Neural cell (in vitro differentiated cells): ENCODE measurements around the gene DOCK2. TPM values are rescaled to one million over a fixed set of nuclear protein-coding genes. Genes with fewer than 3 reads are reported as not detected.

Source experiments
- H2AFZ ChIP-seq: fragments of 200-600, 300-800 bp; sonication (generic), shearing (Covaris generic); 2 replicates; pipeline ENCODE4 v1.6.0; 2014; ENCODE audit warnings: low read depth, mild to moderate bottlenecking, antibody characterized with exemption, low read length, moderate library complexity
- H3F3A ChIP-seq: fragments of 200-600 bp; shearing (Covaris generic); 2 replicates; pipeline ENCODE4 v1.6.1; 2016; ENCODE audit warnings: mild to moderate bottlenecking, moderate library complexity, mixed read lengths, antibody characterized with exemption, low read length; ENCODE audit not compliant: insufficient read depth, poor library complexity, severe bottlenecking
- H3K27ac ChIP-seq: fragments of 200-600, 300-800 bp; sonication (generic), shearing (Covaris generic); 2 replicates; pipeline ENCODE4 v1.5.1; 2014; ENCODE audit warnings: mild to moderate bottlenecking, low read length, moderate library complexity
- H3K27me3 ChIP-seq: fragments of 300-800, 200-600 bp; sonication (generic), shearing (Covaris generic); 2 replicates; pipeline ENCODE4 v1.6.0; 2014; ENCODE audit warnings: mild to moderate bottlenecking, low read depth, low read length, moderate library complexity; ENCODE audit not compliant: insufficient read depth
- H3K36me3 ChIP-seq: fragments of 300-800, 200-600 bp; sonication (generic), shearing (Covaris generic); 2 replicates; pipeline ENCODE4 v1.5.1; 2014; ENCODE audit warnings: mild to moderate bottlenecking, antibody characterized with exemption, low read length, moderate library complexity; ENCODE audit not compliant: insufficient read depth
- H3K4me2 ChIP-seq: fragments of 300-800, 200-600 bp; sonication (generic), shearing (Covaris generic); 2 replicates; pipeline ENCODE4 v1.6.0; 2014; ENCODE audit warnings: mild to moderate bottlenecking, low read length
- H3K4me3 ChIP-seq: fragments of 300-800, 200-600 bp; sonication (generic), shearing (Covaris generic); 2 replicates; pipeline ENCODE4 v1.5.1; 2014; ENCODE audit warnings: mild to moderate bottlenecking, low read length, moderate library complexity
- H3K79me2 ChIP-seq: fragments of 200-600 bp; shearing (Covaris generic); replicated peaks from 2 replicates; pipeline ENCODE4 v1.6.0; 2014; ENCODE audit warnings: mild to moderate bottlenecking, low read length, moderate library complexity; ENCODE audit not compliant: insufficient read depth
- H3K9ac ChIP-seq: fragments of 300-800, 200-600 bp; sonication (generic), shearing (Covaris generic); 2 replicates; pipeline ENCODE4 v1.6.1; 2016; ENCODE audit warnings: mild to moderate bottlenecking, low read length, mixed read lengths
- H3K9me2 ChIP-seq: fragments of 200-600 bp; shearing (Covaris generic); 2 replicates; pipeline ENCODE4 v1.6.1; 2016; ENCODE audit warnings: mild to moderate bottlenecking, low read length, mixed read lengths; ENCODE audit not compliant: insufficient read depth
- H3K9me3 ChIP-seq: fragments of 200-600, 300-800 bp; sonication (generic), shearing (Covaris generic); 2 replicates; pipeline ENCODE4 v1.6.1; 2016; ENCODE audit warnings: mild to moderate bottlenecking, mixed run types, low read length, moderate library complexity, mixed read lengths
- H4K20me1 ChIP-seq: fragments of 200-600 bp; shearing (Covaris generic); 2 replicates; pipeline ENCODE4 v1.6.1; 2016; ENCODE audit warnings: mild to moderate bottlenecking, mixed run types; ENCODE audit not compliant: insufficient read depth
- EP300 ChIP-seq: fragments of 450-650 bp; conservative IDR thresholded peaks from 2 replicates; pipeline ENCODE4 v1.6.1; 2014; ENCODE audit warnings: antibody characterized with exemption, mild to moderate bottlenecking, moderate library complexity; ENCODE audit not compliant: poor library complexity, severe bottlenecking
- EZH2 ChIP-seq: fragments of 200-600, 300-800 bp; shearing (Covaris generic), sonication (generic); IDR thresholded peaks from 2 replicates; pipeline ENCODE4 v1.6.1; 2014; ENCODE audit warnings: antibody characterized with exemption, low read length, borderline replicate concordance, mild to moderate bottlenecking; ENCODE audit not compliant: insufficient read depth, poor library complexity, severe bottlenecking
- MXI1 ChIP-seq: fragments of 450-650 bp; conservative IDR thresholded peaks from 2 replicates; pipeline ENCODE4 v1.6.1; 2014; ENCODE audit warnings: antibody characterized with exemption, mild to moderate bottlenecking; ENCODE audit not compliant: poor library complexity, severe bottlenecking
- POLR2AphosphoS5 ChIP-seq: IDR thresholded peaks from 2 replicates; pipeline ENCODE4 v1.6.1; 2012
- RAD21 ChIP-seq: fragments of 450-650 bp; conservative IDR thresholded peaks from 2 replicates; pipeline ENCODE4 v1.6.1; 2014; ENCODE audit warnings: antibody characterized with exemption, mild to moderate bottlenecking, moderate library complexity
- SMC3 ChIP-seq: fragments of 450-650 bp; conservative IDR thresholded peaks from 2 replicates; pipeline ENCODE4 v1.6.1; 2014; ENCODE audit warnings: antibody characterized with exemption, mild to moderate bottlenecking, moderate library complexity; ENCODE audit not compliant: poor library complexity
- TAF1 ChIP-seq: IDR thresholded peaks from 2 replicates; pipeline ENCODE4 v1.6.1; 2012; ENCODE audit warnings: low read depth
- polyA minus RNA-seq: library from RNA; depleted of rRNA, polyadenylated mRNA; stranded (reverse); fragments of >200 nt; gene quantifications from 2 replicates; pipeline ENCODE4 v1.2.3, GENCODE V29; 2014
- polyA plus RNA-seq: library from polyadenylated mRNA; depleted of rRNA; stranded (reverse); fragments of >200 nt; gene quantifications from 2 replicates; pipeline ENCODE4 v1.2.3, GENCODE V29; 2014
- TF ChIP-seq, protein P1 (sequence below): IDR thresholded peaks from 2 replicates; pipeline ENCODE4 v1.6.1; 2012; ENCODE audit warnings: borderline replicate concordance
- TF ChIP-seq, protein P2 (sequence below): fragments of 450-650 bp; IDR thresholded peaks from 2 replicates; pipeline ENCODE4 v1.5.1; 2014; ENCODE audit warnings: antibody characterized with exemption, mild to moderate bottlenecking, moderate library complexity; ENCODE audit not compliant: poor library complexity, severe bottlenecking

Gene DOCK2
- polyA plus RNA-seq (0.15 TPM in 1 of 2 replicates, not detected in the other), polyA minus RNA-seq (not detected in 2 replicates)

DNA sequence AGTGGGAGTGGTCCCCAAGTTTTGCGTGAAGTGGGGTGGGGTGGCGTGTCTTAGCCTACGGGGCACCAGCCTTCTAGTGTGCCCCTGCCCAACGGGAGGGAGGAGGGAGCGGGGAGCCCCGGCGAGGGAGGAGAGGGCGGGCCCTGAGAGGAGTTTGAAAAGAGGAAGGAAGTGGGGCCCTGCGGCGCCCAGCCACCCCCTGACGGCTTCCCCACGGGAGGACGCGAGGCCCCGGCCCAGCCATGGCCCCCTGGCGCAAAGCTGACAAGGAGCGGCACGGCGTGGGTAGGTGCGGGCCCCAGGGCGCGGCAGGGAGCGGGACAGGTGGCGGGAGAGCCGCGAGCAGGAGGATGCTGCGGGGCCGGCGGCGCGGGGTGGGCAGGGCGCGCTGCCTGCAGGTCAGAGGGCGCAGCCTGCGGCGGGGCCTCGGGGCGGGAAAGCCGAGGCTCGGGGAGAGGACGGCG is at the start of gene DOCK2:
TSS of gene DOCK2 (plus strand) at position 191 of the 464 bp plus-strand sequence. CDS start at position 243, 52 bp downstream.
- TF ChIP-seq MXI1 = no peak
- no peak for TF ChIP-seq POLR2AphosphoS5
- no peak for TF ChIP-seq EZH2
- no peak for TF ChIP-seq RAD21
- TF ChIP-seq SMC3 = no peak
- TF ChIP-seq, protein P1, sequence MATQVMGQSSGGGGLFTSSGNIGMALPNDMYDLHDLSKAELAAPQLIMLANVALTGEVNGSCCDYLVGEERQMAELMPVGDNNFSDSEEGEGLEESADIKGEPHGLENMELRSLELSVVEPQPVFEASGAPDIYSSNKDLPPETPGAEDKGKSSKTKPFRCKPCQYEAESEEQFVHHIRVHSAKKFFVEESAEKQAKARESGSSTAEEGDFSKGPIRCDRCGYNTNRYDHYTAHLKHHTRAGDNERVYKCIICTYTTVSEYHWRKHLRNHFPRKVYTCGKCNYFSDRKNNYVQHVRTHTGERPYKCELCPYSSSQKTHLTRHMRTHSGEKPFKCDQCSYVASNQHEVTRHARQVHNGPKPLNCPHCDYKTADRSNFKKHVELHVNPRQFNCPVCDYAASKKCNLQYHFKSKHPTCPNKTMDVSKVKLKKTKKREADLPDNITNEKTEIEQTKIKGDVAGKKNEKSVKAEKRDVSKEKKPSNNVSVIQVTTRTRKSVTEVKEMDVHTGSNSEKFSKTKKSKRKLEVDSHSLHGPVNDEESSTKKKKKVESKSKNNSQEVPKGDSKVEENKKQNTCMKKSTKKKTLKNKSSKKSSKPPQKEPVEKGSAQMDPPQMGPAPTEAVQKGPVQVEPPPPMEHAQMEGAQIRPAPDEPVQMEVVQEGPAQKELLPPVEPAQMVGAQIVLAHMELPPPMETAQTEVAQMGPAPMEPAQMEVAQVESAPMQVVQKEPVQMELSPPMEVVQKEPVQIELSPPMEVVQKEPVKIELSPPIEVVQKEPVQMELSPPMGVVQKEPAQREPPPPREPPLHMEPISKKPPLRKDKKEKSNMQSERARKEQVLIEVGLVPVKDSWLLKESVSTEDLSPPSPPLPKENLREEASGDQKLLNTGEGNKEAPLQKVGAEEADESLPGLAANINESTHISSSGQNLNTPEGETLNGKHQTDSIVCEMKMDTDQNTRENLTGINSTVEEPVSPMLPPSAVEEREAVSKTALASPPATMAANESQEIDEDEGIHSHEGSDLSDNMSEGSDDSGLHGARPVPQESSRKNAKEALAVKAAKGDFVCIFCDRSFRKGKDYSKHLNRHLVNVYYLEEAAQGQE = no peak
- TF ChIP-seq, protein P2, sequence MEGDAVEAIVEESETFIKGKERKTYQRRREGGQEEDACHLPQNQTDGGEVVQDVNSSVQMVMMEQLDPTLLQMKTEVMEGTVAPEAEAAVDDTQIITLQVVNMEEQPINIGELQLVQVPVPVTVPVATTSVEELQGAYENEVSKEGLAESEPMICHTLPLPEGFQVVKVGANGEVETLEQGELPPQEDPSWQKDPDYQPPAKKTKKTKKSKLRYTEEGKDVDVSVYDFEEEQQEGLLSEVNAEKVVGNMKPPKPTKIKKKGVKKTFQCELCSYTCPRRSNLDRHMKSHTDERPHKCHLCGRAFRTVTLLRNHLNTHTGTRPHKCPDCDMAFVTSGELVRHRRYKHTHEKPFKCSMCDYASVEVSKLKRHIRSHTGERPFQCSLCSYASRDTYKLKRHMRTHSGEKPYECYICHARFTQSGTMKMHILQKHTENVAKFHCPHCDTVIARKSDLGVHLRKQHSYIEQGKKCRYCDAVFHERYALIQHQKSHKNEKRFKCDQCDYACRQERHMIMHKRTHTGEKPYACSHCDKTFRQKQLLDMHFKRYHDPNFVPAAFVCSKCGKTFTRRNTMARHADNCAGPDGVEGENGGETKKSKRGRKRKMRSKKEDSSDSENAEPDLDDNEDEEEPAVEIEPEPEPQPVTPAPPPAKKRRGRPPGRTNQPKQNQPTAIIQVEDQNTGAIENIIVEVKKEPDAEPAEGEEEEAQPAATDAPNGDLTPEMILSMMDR = no peak
- no peak for TF ChIP-seq EP300
- TF ChIP-seq TAF1 = no peak
- H3K9me2 ChIP-seq = no peaks in the 10 kb centered on the region
- peaks cover 14% of the 10 kb centered on the region for H3K27me3 ChIP-seq
- no peaks in the 10 kb centered on the region for H3K79me2 ChIP-seq
- no peak within 1 kb of the TSS for H2AFZ ChIP-seq
- H4K20me1 ChIP-seq = no peaks in the 10 kb centered on the region
- no peak within 1 kb of the TSS for H3K4me3 ChIP-seq
- H3K4me2 ChIP-seq = no peak within 1 kb of the TSS
- H3K27ac ChIP-seq = no peak within 1 kb of the TSS
- no peaks in the 10 kb centered on the region for H3K9me3 ChIP-seq
- no peak within 1 kb of the TSS for H3K9ac ChIP-seq
- H3K36me3 ChIP-seq = no peaks in the 10 kb centered on the region
- no peaks in the 10 kb centered on the region for H3F3A ChIP-seq

DNA sequence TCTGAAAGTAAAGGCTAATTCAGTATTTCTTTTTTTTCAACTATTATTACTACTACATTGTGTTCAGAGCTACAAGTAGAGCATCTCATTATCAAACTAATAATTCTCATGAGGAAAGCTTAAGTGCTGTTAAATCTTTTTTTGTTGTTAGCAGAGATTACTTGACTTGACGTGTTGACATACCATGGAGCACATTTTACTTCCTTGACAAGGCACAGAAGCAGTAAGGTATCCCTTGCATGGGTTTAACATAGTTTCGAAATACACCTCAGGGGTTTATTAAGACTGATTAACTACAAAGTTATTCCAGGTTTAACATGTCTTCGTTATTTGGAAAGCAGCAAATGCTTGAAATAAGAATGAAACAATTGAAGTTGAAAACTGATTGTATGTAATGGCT is 46.5 kb upstream of the DOCK2 start:
- Histone ChIP-seq H3K9ac (no peak overlapping the region), H3K9me3 (no peaks in the 10 kb centered on the region), H3K4me3 (no peak overlapping the region), H3K27me3 (no peaks in the 10 kb centered on the region), H3K27ac (no peak overlapping the region), H3K36me3 (peaks cover 4% of the 10 kb centered on the region), H2AFZ (no peak overlapping the region), H3K9me2 (no peaks in the 10 kb centered on the region), H3K79me2 (no peaks in the 10 kb centered on the region), H3F3A (no peaks in the 10 kb centered on the region), H4K20me1 (no peaks in the 10 kb centered on the region), H3K4me2 (no peak overlapping the region)
- TF ChIP-seq RAD21 = no peak
- TF ChIP-seq, protein P1 = no peak
- TF ChIP-seq, protein P2 = no peak
- TF ChIP-seq POLR2AphosphoS5 = no peak
- no peak for TF ChIP-seq MXI1
- no peak for TF ChIP-seq SMC3
- TF ChIP-seq EP300 = no peak
